Spleen (tissue), 11 donors: Measurements from ENCODE around the gene MCUB. TPM values are rescaled to one million over a fixed set of nuclear protein-coding genes. Genes with fewer than 3 reads are reported as not detected.

ENCODE experiments used
- DNase-seq: peaks from one replicate; pipeline ENCODE4 v3.0.0-alpha.2; 2020
- H3K27ac ChIP-seq, 8 donors: fragments of 200-600 bp; sonication (generic) in 7 of 8; 1 replicate in 4 of 8; 2 replicates in 4 of 8; pipeline versions ENCODE4 v1.5.0 to v1.8.0; 2016 to 2021; ENCODE audit warnings: inconsistent platforms in 4 of 8, mild to moderate bottlenecking in 4 of 8, moderate library complexity in 1 of 8
- H3K27me3 ChIP-seq, 7 donors: fragments of 200-600 bp; sonication (generic) in 6 of 7; replicated peaks in 1 of 7; 1 replicate in 4 of 7; 2 replicates in 3 of 7; pipeline versions ENCODE4 v1.5.0 to v1.8.0; 2016 to 2021; ENCODE audit warnings: inconsistent platforms in 3 of 7, mild to moderate bottlenecking in 1 of 7
- H3K36me3 ChIP-seq, 6 donors: fragments of 200-600 bp; sonication (generic) in 5 of 6; 1 replicate in 4 of 6; 2 replicates in 2 of 6; pipeline versions ENCODE4 v1.5.0 to v1.8.0; 2016 to 2021; ENCODE audit warnings: inconsistent platforms in 2 of 6
- H3K4me1 ChIP-seq, 6 donors: fragments of 200-600 bp; sonication (generic) in 5 of 6; 1 replicate in 3 of 6; 2 replicates in 3 of 6; pipeline versions ENCODE4 v1.5.0 to v1.8.0; 2016 to 2021; ENCODE audit warnings: inconsistent platforms in 3 of 6
- H3K4me3 ChIP-seq, 8 donors: fragments of 200-600 bp; sonication (generic) in 7 of 8; 1 replicate in 4 of 8; 2 replicates in 4 of 8; pipeline versions ENCODE4 v1.5.0 to v1.8.0; 2016 to 2021; ENCODE audit warnings: inconsistent platforms in 4 of 8, mild to moderate bottlenecking in 4 of 8, moderate library complexity in 2 of 8
- H3K9me3 ChIP-seq, 8 donors: fragments of 200-600 bp; sonication (generic) in 7 of 8; 1 replicate in 4 of 8; 2 replicates in 4 of 8; pipeline versions ENCODE4 v1.5.0 to v1.8.0; 2016 to 2021; ENCODE audit warnings: inconsistent platforms in 4 of 8
- POLR2A ChIP-seq, 3 donors: fragments of 450-650 bp; IDR thresholded peaks; one replicate each; pipeline ENCODE4 v1.5.1; 2017; ENCODE audit warnings: antibody characterized with exemption in 3 of 3, mild to moderate bottlenecking in 1 of 3
- POLR2AphosphoS5 ChIP-seq, 3 donors: sonication (generic); formaldehyde crosslinking; IDR thresholded peaks; one replicate each; pipeline ENCODE4 v1.5.1; 2017; ENCODE audit warnings: antibody characterized with exemption in 3 of 3
- WGBS, 5 donors: extraction: QIAGEN DNeasy Blood & Tissue Kit in 3 of 5; methylation state at CpG; one replicate each; pipeline versions ENCODE4 v1.1.5 to v1.1.7; 2013 to 2018; 5-methylcytosine and 5-hydroxymethylcytosine counted together
- intact Hi-C: fragments of 100-400 bp; cut with DNase I; formaldehyde crosslinking; loops from one replicate; pipeline ENCODE4 v1.15.0; 2023; ENCODE audit warnings: low total_unique reads
- polyA plus RNA-seq, 3 donors: library from polyadenylated mRNA; stranded (reverse); fragments of 200-250 nt; gene quantifications; one replicate each; pipeline ENCODE4 v1.2.1, GENCODE V29; 2013
- total RNA-seq, 7 donors: library from RNA; depleted of rRNA in 3 of 7; stranded (reverse); fragments of >200 nt in 3 of 7; fragmentation: NEBNext Ultra II Directional in 4 of 7; extraction: Animal tissue kit (Norgen Biotek cat#: 25700) in 4 of 7; gene quantifications; one replicate each; pipeline versions ENCODE4 v1.1.0 to v1.2.1, GENCODE V29; 2016 to 2021
- TF ChIP-seq, protein P1 (sequence below), 11 experiments: fragments of 200-600 bp in 7 of 11; fragments of 450-650 bp in 4 of 11; sonication (generic) in 4 of 11; IDR thresholded peaks in 8 of 11; conservative IDR thresholded peaks in 3 of 11; 1 replicate in 7 of 11; 2 replicates in 4 of 11; pipeline versions ENCODE4 v1.4.0 to v1.8.0; 2016 to 2021; ENCODE audit warnings: antibody characterized with exemption in 11 of 11, inconsistent platforms in 4 of 11, mild to moderate bottlenecking in 1 of 11
- donor health status: healthy with polysubstance abuse.
- donor health status: DM: no; HTN: no; CAD: no; lungs with moderate emphysema.
- donor health status: DM: no; HTN: no; CAD: no.
- donor health status: Bipolar disorder and iron deficiency.
- donor health status: healthy.
- donor health status: DM: no; HTN: no; CAD: no.
- donor health status: DM: yes; HTN: yes; CAD: no.

Gene MCUB
- total and polyA plus RNA-seq, 10 donors = 17.0 to 65.5 (median 29.1) TPM

- no peak overlapping the region for H3K4me3 ChIP-seq
- WGBS, 5 donors = 92 to 97% (median 94%) methylated on average over 9 of the region's 9 CpGs
- H3K4me1 ChIP-seq = no peaks in the 10 kb centered on the region
- DNase-seq = no peak
- no peak overlapping the region for H3K27ac ChIP-seq
- intact Hi-C loops = no loop called here
- H3K27me3 ChIP-seq = no peaks in the 10 kb centered on the region
- H3K36me3 ChIP-seq = peaks cover 0 to 35% (median 3%) of the 10 kb centered on the region in 6 donors
- TF ChIP-seq, protein P1, sequence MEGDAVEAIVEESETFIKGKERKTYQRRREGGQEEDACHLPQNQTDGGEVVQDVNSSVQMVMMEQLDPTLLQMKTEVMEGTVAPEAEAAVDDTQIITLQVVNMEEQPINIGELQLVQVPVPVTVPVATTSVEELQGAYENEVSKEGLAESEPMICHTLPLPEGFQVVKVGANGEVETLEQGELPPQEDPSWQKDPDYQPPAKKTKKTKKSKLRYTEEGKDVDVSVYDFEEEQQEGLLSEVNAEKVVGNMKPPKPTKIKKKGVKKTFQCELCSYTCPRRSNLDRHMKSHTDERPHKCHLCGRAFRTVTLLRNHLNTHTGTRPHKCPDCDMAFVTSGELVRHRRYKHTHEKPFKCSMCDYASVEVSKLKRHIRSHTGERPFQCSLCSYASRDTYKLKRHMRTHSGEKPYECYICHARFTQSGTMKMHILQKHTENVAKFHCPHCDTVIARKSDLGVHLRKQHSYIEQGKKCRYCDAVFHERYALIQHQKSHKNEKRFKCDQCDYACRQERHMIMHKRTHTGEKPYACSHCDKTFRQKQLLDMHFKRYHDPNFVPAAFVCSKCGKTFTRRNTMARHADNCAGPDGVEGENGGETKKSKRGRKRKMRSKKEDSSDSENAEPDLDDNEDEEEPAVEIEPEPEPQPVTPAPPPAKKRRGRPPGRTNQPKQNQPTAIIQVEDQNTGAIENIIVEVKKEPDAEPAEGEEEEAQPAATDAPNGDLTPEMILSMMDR (IDR thresholded peaks at IDR 0.05 in 8 of 11, conservative IDR thresholded peaks at IDR 0.05 in 3 of 11) = no peak
- TF ChIP-seq POLR2AphosphoS5 (IDR thresholded peaks at IDR 0.05) (no peak), POLR2A (IDR thresholded peaks at IDR 0.05) (no peak)
- peaks cover 0 to 8% (median 7%) of the 10 kb centered on the region in 8 donors for H3K9me3 ChIP-seq
These were observed 97.9 kb downstream of the MCUB start for GRCh38 chr4:109657854-109658418.

- no peaks in the 10 kb centered on the region for H3K9me3 ChIP-seq
- H3K4me3 ChIP-seq = no peak overlapping the region
- TF ChIP-seq, protein P1 (IDR thresholded peaks at IDR 0.05 in 8 of 11, conservative IDR thresholded peaks at IDR 0.05 in 3 of 11) = no peak
- TF ChIP-seq POLR2A (IDR thresholded peaks at IDR 0.05) = no peak
- TF ChIP-seq POLR2AphosphoS5 (IDR thresholded peaks at IDR 0.05) = no peak
- no peak for DNase-seq
- no peaks in the 10 kb centered on the region for H3K4me1 ChIP-seq
- H3K36me3 ChIP-seq = peaks cover 0 to 37% (median 8%) of the 10 kb centered on the region in 6 donors
- no peaks in the 10 kb centered on the region for H3K27me3 ChIP-seq
- 82 to 92% (median 89%) methylated on average over 6 of the region's 6 CpGs for WGBS, 5 donors
- no peak overlapping the region for H3K27ac ChIP-seq
- intact Hi-C loops = no loop called here
These were observed 98.9 kb downstream of the MCUB start for GRCh38 chr4:109658871-109659410.

DNA sequence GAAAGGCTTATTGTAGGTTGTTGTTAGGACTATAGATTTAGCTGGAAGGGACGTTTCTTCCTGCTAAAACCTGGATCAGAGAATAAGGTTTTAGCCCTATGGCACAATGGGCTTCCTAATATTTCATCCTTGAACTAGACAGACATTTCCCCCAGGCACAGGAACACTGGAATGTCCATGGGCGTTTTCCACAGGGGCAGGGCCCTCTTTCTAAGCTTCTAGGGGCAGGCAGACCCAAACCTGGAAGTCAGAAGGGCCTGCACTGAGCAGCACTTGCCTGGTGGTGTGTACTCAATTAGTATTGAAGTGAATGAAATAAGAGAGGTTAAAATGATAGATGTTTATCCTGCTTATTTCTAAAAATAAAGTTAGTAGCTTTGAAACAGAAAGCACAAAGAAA is 102.1 kb downstream of the MCUB start:
- no peaks in the 10 kb centered on the region for H3K9me3 ChIP-seq
- intact Hi-C loops = no loop called here
- H3K27ac ChIP-seq = peak overlapping the region in 2 of 8 donors; percentile 24 to 39
- WGBS, 5 donors = 57 to 81% (median 73%) methylated on average over 2 of the region's 2 CpGs
- no peaks in the 10 kb centered on the region for H3K4me1 ChIP-seq
- TF ChIP-seq POLR2AphosphoS5 (IDR thresholded peaks at IDR 0.05) = no peak
- TF ChIP-seq POLR2A (IDR thresholded peaks at IDR 0.05) = no peak
- TF ChIP-seq, protein P1 (IDR thresholded peaks at IDR 0.05 in 8 of 11, conservative IDR thresholded peaks at IDR 0.05 in 3 of 11) = no peak
- no peak for DNase-seq
- H3K36me3 ChIP-seq = peaks cover 0 to 48% (median 10%) of the 10 kb centered on the region in 6 donors
- H3K4me3 ChIP-seq = no peak overlapping the region
- H3K27me3 ChIP-seq = no peaks in the 10 kb centered on the region

DNA sequence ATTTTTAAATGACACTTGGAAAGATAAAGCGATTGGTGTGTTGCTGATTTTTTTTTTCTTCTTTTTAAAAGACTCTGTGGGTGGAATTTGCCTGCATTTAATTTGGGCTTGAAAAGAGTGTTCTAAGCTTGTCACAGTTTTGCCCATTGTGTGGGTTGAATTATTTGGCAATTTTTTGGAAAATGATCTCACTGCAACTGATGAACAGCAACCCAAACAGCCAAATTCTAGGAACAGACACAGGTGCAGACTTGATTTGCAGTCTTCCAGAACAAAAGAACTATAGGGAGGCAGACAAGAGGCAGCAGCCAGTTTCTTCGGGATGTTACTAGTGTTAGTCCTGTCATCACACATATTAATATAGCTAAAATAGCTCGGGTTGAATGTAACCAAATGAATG is 102.7 kb downstream of the MCUB start:
- H3K27me3 ChIP-seq = no peaks in the 10 kb centered on the region
- no peaks in the 10 kb centered on the region for H3K4me1 ChIP-seq
- H3K9me3 ChIP-seq = no peaks in the 10 kb centered on the region
- TF ChIP-seq POLR2A (IDR thresholded peaks at IDR 0.05) = no peak
- TF ChIP-seq, protein P1 (IDR thresholded peaks at IDR 0.05 in 8 of 11, conservative IDR thresholded peaks at IDR 0.05 in 3 of 11) = no peak
- TF ChIP-seq POLR2AphosphoS5 (IDR thresholded peaks at IDR 0.05) = no peak
- 82 to 96% (median 89%) methylated on average over 3 of the region's 3 CpGs for WGBS, 5 donors
- no peak for DNase-seq
- no peak overlapping the region for H3K4me3 ChIP-seq
- intact Hi-C loops = no loop called here
- H3K36me3 ChIP-seq = peaks cover 0 to 48% (median 10%) of the 10 kb centered on the region in 6 donors
- H3K27ac ChIP-seq = no peak overlapping the region
